IMR-90 (cell line): ENCODE data around the gene IDH3B. TPM values are rescaled to one million over a fixed set of nuclear protein-coding genes. Genes with fewer than 3 reads are reported as not detected.

ENCODE experiments used
- ATAC-seq: fragments of 200-7000 bp; cut with Tn5 transposase; 2 replicates; pipeline ENCODE4 v1.9.1; 2020; ENCODE audit warnings: low read depth, mild to moderate bottlenecking, moderate library complexity
- BruUV-seq: library from RNA; stranded (reverse); fragments of 400-500 nt; replicated peaks from 2 replicates; lab custom pipeline; 2021; lab: Mats Ljungman, UMichigan
- CTCF ChIA-PET: fragments of 300-600 bp; formaldehyde crosslinking; extraction: SDS; loops from one replicate; lab custom pipeline; 2021; ENCODE audit warnings: antibody characterized with exemption; lab: Yijun Ruan, JAX
- POLR2A ChIA-PET: fragments of 300-600 bp; sonication (Branson Sonifier 250); formaldehyde crosslinking; loops from one replicate; lab custom pipeline; 2022; ENCODE audit warnings: antibody characterized with exemption; ENCODE audit not compliant: unreplicated experiment; lab: Charles Lee
- DNase-seq: peaks from one replicate; pipeline ENCODE4 v3.0.0; 2013
- H2AFZ ChIP-seq: replicated peaks from 2 replicates; pipeline ENCODE3; 2013; ENCODE audit warnings: low read length, mild to moderate bottlenecking; ENCODE audit not compliant: poor library complexity
- H2AK5ac ChIP-seq: 2 replicates; pipeline ENCODE4 v1.6.1; 2013; ENCODE audit warnings: low read depth, low read length, inconsistent platforms
- H2AK9ac ChIP-seq: replicated peaks from 2 replicates; pipeline ENCODE3; 2013; ENCODE audit warnings: mild to moderate bottlenecking, low read depth, low read length, moderate library complexity; ENCODE audit not compliant: poor library complexity
- H2BK120ac ChIP-seq: 2 replicates; pipeline ENCODE4 v1.6.1; 2013; ENCODE audit warnings: low read depth, low read length, inconsistent platforms
- H2BK15ac ChIP-seq: 3 replicates; pipeline ENCODE4 v1.6.1; 2013; ENCODE audit warnings: low read depth, low read length, inconsistent platforms
- H2BK20ac ChIP-seq: 2 replicates; pipeline ENCODE4 v1.6.1; 2013; ENCODE audit warnings: low read depth, mild to moderate bottlenecking, inconsistent platforms, low read length, moderate library complexity
- H2BK5ac ChIP-seq: 2 replicates; pipeline ENCODE4 v1.6.1; 2013; ENCODE audit warnings: mild to moderate bottlenecking, low read depth, low read length, inconsistent platforms; ENCODE audit not compliant: poor library complexity, severe bottlenecking
- H3K14ac ChIP-seq: replicated peaks from 2 replicates; pipeline ENCODE4 v1.6.1; 2013; ENCODE audit warnings: low read depth, low read length, inconsistent platforms
- H3K18ac ChIP-seq: 2 replicates; pipeline ENCODE4 v1.6.1; 2013; ENCODE audit warnings: low read depth, low read length, control low read depth
- H3K23ac ChIP-seq: 2 replicates; pipeline ENCODE4 v1.6.1; 2013; ENCODE audit warnings: low read depth, low read length, inconsistent platforms
- H3K27ac ChIP-seq: 2 replicates; pipeline ENCODE4 v1.5.1; 2013; ENCODE audit warnings: mild to moderate bottlenecking, control low read depth, low read length; ENCODE audit not compliant: insufficient read depth
- H3K27me3 ChIP-seq: 2 replicates; pipeline ENCODE4 v1.6.1; 2013; ENCODE audit warnings: low read length; ENCODE audit not compliant: control insufficient read depth, insufficient read depth
- H3K36me3 ChIP-seq: 2 replicates; pipeline ENCODE4 v1.6.1; 2013; ENCODE audit warnings: low read length, mixed read lengths; ENCODE audit not compliant: control insufficient read depth, insufficient read depth
- H3K4ac ChIP-seq: 2 replicates; pipeline ENCODE4 v1.6.1; 2013; ENCODE audit warnings: low read depth, low read length, inconsistent platforms
- H3K4me1 ChIP-seq: 2 replicates; pipeline ENCODE4 v1.6.1; 2013; ENCODE audit warnings: low read length, mixed read lengths; ENCODE audit not compliant: control insufficient read depth, insufficient read depth
- H3K4me2 ChIP-seq: 2 replicates; pipeline ENCODE4 v1.6.1; 2013; ENCODE audit warnings: low read depth, mild to moderate bottlenecking, control low read depth, low read length, moderate library complexity
- H3K4me3 ChIP-seq: 2 replicates; pipeline ENCODE4 v1.5.1; 2013; ENCODE audit warnings: low read depth, mild to moderate bottlenecking, control low read depth, low read length, moderate library complexity; ENCODE audit not compliant: insufficient read depth
- H3K56ac ChIP-seq: 2 replicates; pipeline ENCODE4 v1.6.1; 2013; ENCODE audit warnings: low read length, inconsistent platforms; ENCODE audit not compliant: insufficient read depth; ENCODE audit errors: extremely low read depth
- H3K79me1 ChIP-seq, 2 experiments: 2 replicates each; pipeline ENCODE4 v1.6.1; 2013; ENCODE audit warnings: low read length in 2 of 2, inconsistent platforms in 1 of 2, low read depth in 1 of 2
- H3K9ac ChIP-seq: 2 replicates; pipeline ENCODE4 v1.6.1; 2013; ENCODE audit warnings: low read depth, low read length, control low read depth
- H3K9me1 ChIP-seq: 2 replicates; pipeline ENCODE4 v1.6.1; 2013; ENCODE audit warnings: low read length, inconsistent platforms; ENCODE audit not compliant: insufficient read depth
- H3K9me3 ChIP-seq: 2 replicates; pipeline ENCODE4 v1.6.1; 2013; ENCODE audit warnings: low read length; ENCODE audit not compliant: control insufficient read depth, insufficient read depth
- H4K20me1 ChIP-seq: 2 replicates; pipeline ENCODE4 v1.6.1; 2013; ENCODE audit warnings: low read length, inconsistent platforms; ENCODE audit not compliant: insufficient read depth
- H4K5ac ChIP-seq: 2 replicates; pipeline ENCODE4 v1.6.1; 2013; ENCODE audit warnings: mild to moderate bottlenecking, low read depth, low read length, control low read depth
- H4K8ac ChIP-seq, 2 experiments: 2 replicates each; pipeline ENCODE4 v1.6.1; 2013; ENCODE audit warnings: low read depth in 2 of 2, low read length in 2 of 2, control low read depth in 1 of 2, inconsistent platforms in 1 of 2
- H4K91ac ChIP-seq: 2 replicates; pipeline ENCODE4 v1.6.1; 2013; ENCODE audit warnings: low read depth, low read length, inconsistent platforms; ENCODE audit not compliant: insufficient read depth
- CHD1 ChIP-seq: IDR thresholded peaks from 2 replicates; pipeline ENCODE4 v1.6.1; 2012; ENCODE audit warnings: low read depth, low read length, improper control_type of control experiment
- CTCF ChIP-seq: conservative IDR thresholded peaks from 2 replicates; pipeline ENCODE4 v1.5.1; 2012; ENCODE audit warnings: mild to moderate bottlenecking, low read depth, low read length, improper control_type of control experiment
- ELK1 ChIP-seq: fragments of 150-350 bp; IDR thresholded peaks from 2 replicates; pipeline ENCODE4 v1.6.1; 2016; ENCODE audit warnings: low read depth, mild to moderate bottlenecking, low read length, moderate library complexity, borderline replicate concordance
- FOS ChIP-seq: fragments of 150-350 bp; IDR thresholded peaks from 2 replicates; pipeline ENCODE4 v1.6.1; 2016; ENCODE audit warnings: low read depth, low read length
- MAFK ChIP-seq: IDR thresholded peaks from 2 replicates; pipeline ENCODE4 v1.6.1; 2012; ENCODE audit warnings: low read depth, low read length, improper control_type of control experiment
- NFE2L2 ChIP-seq: fragments of 150-350 bp; IDR thresholded peaks from 2 replicates; pipeline ENCODE4 v1.6.1; 2016; ENCODE audit warnings: low read depth, mild to moderate bottlenecking, low read length
- POLR2A ChIP-seq: IDR thresholded peaks from 2 replicates; pipeline ENCODE4 v1.6.1; 2012; ENCODE audit warnings: mild to moderate bottlenecking, low read depth, low read length
- RAD21 ChIP-seq: IDR thresholded peaks from 2 replicates; pipeline ENCODE4 v1.6.1; 2012; ENCODE audit warnings: low read length, improper control_type of control experiment
- RCOR1 ChIP-seq: IDR thresholded peaks from 2 replicates; pipeline ENCODE4 v1.6.1; 2012; ENCODE audit warnings: mild to moderate bottlenecking, low read length, improper control_type of control experiment; ENCODE audit not compliant: insufficient replicate concordance
- RFX5 ChIP-seq: IDR thresholded peaks from 2 replicates; pipeline ENCODE4 v1.8.0; 2012; ENCODE audit warnings: low read depth, mild to moderate bottlenecking, low read length, moderate library complexity
- USF2 ChIP-seq: fragments of 150-350 bp; IDR thresholded peaks from 2 replicates; pipeline ENCODE4 v1.6.1; 2017; ENCODE audit warnings: mild to moderate bottlenecking, antibody characterized with exemption, low read length, low read depth
- WGBS, 2 experiments: methylation state at CpG; one replicate each; pipeline versions ENCODE4 v1.1.5 to v1.1.7; 2013; ENCODE audit warnings: missing lambda C conversion rate in 2 of 2; ENCODE audit not compliant: insufficient read length in 1 of 2; ENCODE audit errors: extremely low coverage in 2 of 2; 5-methylcytosine and 5-hydroxymethylcytosine counted together
- dilution Hi-C: fragments of 300-500 bp; cut with HindIII; formaldehyde crosslinking; loops from one replicate; pipeline ENCODE4 v1.14.3; 2018; ENCODE audit warnings: low sequenced_read_pairs; ENCODE audit not compliant: unreplicated experiment
- in situ Hi-C: fragments of 300-500 bp; cut with MboI; formaldehyde crosslinking; loops from 3 replicates; pipeline ENCODE4 v1.14.3; 2019; ENCODE audit warnings: low sequenced_read_pairs, inconsistent platforms, mixed read lengths
- intact Hi-C: fragments of 100-400 bp; cut with micrococcal nuclease; formaldehyde crosslinking; loops from 2 replicates; pipeline ENCODE4 v1.10.0; 2022
- polyA plus RNA-seq, 3 experiments: library from polyadenylated mRNA; depleted of rRNA; stranded (reverse); fragments of >200 nt; gene quantifications; 2 replicates each; pipeline ENCODE4 v1.2.3, GENCODE V29; 2012; ENCODE audit warnings: low replicate concordance in 1 of 3
- total RNA-seq: library from RNA; depleted of rRNA; stranded (reverse); fragments of >200 nt; gene quantifications from 2 replicates; pipeline ENCODE4 v1.2.3, GENCODE V29; 2012

IDH3B gene
- total and polyA plus RNA-seq, 2 of the 4 experiments (the other 2 are of a cell fraction), result 151 to 160 TPM

- H3K14ac ChIP-seq, result no peak overlapping the region
- intact Hi-C loops, result no loop called here
- H3K79me1 ChIP-seq, result no peaks in the 10 kb centered on the region
- DNase-seq (no peak), ATAC-seq (no peak)
- no peak overlapping the region for H2AFZ ChIP-seq
- H3K4me2 ChIP-seq, result no peak overlapping the region
- H3K56ac ChIP-seq, result no peak overlapping the region
- H3K9ac ChIP-seq, result no peak overlapping the region
- in situ Hi-C loops, result no loop called here
- no peak overlapping the region for H3K18ac ChIP-seq
- WGBS, 2 experiments, result 68% methylated on average over 3 of the region's 9 CpGs; no CpG with 5 or more reads in 1 of the 2 experiments
- H3K4ac ChIP-seq, result no peak overlapping the region
- no peak overlapping the region for H3K4me3 ChIP-seq
- no peak overlapping the region for H2AK9ac ChIP-seq
- dilution Hi-C loops, result no loop called here
- TF ChIP-seq RFX5 (no peak), NFE2L2 (no peak), USF2 (no peak), MAFK (no peak), POLR2A (no peak), RCOR1 (no peak), CHD1 (no peak), CTCF (no peak), FOS (no peak), ELK1 (no peak), RAD21 (no peak)
- no peak overlapping the region for H2BK120ac ChIP-seq
- H3K4me1 ChIP-seq, result no peaks in the 10 kb centered on the region
- no peak overlapping the region for H3K27ac ChIP-seq
- H3K9me1 ChIP-seq, result no peaks in the 10 kb centered on the region; the same call in 1 of the 2 replicates
- H3K27me3 ChIP-seq, result peaks cover 64% of the 10 kb centered on the region
- H3K36me3 ChIP-seq, result no peaks in the 10 kb centered on the region
- no TSS peak for BruUV-seq
- H4K5ac ChIP-seq, result no peak overlapping the region
- no peak overlapping the region for H2BK20ac ChIP-seq
- no peak overlapping the region for H3K23ac ChIP-seq
- no peak overlapping the region for H4K8ac ChIP-seq
- no peaks in the 10 kb centered on the region for H3K9me3 ChIP-seq
- no peak overlapping the region for H2BK5ac ChIP-seq
- no peaks in the 10 kb centered on the region; the same call in none of the 2 replicates for H4K20me1 ChIP-seq
- no peak overlapping the region for H2AK5ac ChIP-seq
- CTCF ChIA-PET, result no interaction called here
- POLR2A ChIA-PET, result interaction anchor here (0.7 kb wide), 1 partner anchor 10 kb away, joined by 3 read pairs; no protein-coding TSS in a partner anchor
- H4K91ac ChIP-seq, result no peak overlapping the region
- no peak overlapping the region for H2BK15ac ChIP-seq
Observed at GRCh38 chr20:2696646-2697045, 32.6 kb upstream of the IDH3B start.
